GM21447 (cell line): ENCODE measurements around the gene GPATCH8.
"Not testable (repeated sequence)": the region's sequence is repeated elsewhere in the genome, so short reads cannot be mapped to it uniquely, and the experiment has no call there.

Experiments
- ATAC-seq: cut with Tn5 transposase; IDR thresholded peaks from one replicate; pipeline ENCODE4 v1.9.1; 2021; ENCODE audit not compliant: unreplicated experiment

The GPATCH8 gene

DNA sequence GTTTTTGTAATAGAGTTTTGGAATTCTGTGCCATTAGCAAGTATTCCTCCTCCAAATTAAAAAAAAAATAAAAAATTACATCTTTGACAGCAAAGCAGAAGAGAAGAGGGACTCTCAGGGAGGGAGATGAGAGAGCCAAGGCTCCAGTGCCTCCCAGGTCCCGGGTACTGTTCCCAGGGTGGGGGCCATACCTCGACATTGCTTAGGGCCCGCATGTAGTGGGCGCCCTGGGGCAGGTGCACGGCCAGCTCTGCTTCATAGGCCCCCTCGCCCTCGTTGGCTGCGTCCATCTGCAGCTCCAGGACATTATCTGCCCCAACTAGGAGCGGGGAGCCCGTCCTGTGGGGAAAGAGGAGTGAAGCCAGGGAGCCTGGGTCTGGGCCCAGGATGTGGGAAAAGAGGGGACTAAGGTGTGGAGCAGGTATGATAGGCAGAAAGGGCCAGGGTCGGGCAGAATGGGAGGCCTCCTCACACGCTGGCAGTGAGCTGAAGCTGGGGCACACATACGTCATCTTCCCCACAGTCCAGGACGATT lies 125.0 kb downstream of the GPATCH8 start:
- ATAC-seq, result no peak

DNA sequence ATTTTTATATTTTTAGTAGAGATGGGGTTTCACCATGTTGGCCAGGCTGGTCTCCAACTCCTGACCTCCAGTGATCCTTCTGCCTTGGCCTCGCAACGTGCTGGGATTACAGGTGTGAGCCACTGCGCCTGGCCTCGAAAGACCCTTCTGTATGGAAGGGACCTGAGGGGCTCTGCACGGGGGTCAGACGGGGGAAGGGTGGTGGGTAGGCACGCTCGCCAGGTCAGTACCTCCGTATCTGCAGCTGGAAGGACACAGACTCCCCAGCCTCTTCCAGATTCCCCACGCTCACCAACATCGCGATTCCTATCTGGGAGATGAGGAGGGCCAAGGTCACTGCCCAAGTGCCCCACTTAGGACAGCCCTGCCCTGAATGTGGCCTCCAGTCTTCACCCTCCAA lies 126.4 kb downstream of the GPATCH8 start:
- no peak for ATAC-seq

DNA sequence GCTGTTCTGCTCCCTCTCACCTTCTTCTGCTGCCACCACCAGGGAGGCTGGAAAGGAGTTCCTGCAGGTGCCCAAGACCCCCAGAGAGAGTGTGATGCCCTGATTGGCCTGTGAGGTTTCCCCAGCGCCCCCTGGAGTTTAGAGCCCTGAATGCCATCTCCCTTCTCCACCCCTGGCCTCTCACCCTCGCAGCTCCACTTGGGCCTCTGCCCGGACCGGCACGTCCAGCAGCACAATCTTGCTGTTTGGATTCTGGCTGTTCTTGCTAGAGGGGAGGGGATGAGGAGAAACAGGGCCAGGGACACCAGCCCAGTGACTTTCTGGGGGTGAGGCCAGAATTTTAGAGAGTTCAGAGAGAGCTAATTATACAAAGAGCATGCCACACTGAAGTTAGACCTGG lies 127.1 kb downstream of the GPATCH8 start:
- no peak for ATAC-seq

DNA sequence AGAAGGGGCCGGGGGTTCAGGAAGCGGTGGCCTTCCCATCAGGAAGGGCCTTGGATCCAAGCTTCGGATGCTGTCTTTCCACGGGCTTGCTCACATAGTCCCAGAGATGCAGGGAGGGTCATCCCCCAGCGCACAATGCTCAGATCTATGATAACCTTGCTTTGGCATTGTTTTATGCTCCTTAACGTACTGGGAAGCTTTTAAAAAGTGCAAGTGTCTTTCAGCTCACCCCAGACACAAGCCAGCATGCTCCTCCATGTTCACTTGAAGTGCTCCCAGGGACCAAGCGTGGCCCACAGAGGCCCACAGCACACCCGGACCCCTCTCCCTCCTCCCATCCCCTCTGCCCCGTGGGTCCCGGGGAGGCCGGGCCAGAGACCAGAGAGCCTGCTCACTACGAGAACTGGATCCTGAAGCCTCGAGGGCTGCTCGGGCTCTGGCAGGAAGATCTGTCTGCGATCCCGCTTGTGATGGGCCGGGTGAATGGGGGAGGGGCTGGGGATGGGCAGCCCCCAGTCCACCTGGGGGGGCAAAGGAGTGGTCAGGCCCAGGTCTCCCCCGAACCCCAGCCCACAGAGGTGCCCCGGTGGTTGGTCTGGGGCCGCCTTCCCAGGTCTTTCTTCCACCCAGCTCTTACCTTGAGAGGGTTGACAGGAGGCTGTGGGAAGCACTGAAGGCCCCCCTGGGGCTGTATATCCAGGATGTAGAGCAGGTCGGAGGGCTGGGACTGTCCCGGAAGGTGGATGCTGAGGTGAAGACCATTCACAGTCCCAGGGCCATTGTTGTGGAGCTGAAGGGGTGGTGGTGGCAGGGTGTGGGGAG lies 127.8 kb downstream of the GPATCH8 start:
- no peak for ATAC-seq

DNA sequence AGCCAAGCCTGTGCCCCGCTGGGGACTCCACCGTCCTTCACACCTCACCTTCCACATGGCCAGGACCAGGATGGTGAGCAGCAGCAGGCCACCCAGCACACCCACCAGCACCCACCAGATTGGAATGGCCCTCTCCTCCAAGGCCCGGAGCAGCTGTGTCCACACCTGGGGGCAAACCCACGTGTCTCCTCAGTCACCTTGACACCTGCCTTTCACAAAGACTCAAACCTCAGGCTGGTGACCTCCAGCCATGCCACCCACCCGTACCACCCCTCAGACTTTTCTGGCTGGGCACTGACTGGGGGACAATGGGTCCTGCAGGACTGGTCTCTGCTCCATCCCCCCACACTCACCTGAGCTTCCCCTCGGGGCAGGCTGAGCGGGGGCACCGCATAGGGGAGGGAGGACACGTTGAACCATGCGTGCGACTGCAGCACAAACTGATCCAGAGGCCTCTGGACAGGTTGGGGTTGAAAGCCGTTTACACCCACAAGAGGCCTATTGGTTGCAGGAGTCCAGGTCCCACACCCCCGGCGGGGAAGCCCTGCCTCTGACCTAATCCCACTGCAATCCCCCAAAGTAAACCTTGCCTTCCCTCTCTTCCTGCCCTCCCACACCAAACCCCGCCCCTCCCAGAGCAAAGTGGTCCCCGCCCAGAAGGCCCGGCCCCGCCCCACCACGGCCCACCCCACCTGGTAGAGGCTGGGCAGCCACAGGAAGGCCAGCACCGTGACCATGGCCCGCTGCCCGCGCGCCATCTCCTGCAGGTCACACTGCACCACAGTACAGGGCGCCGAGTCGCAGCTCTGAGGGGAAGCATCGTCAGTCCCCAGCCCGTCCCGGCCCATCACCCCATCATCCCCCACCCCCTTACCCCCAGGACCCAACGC lies 128.7 kb downstream of the GPATCH8 start:
- no peak for ATAC-seq

DNA sequence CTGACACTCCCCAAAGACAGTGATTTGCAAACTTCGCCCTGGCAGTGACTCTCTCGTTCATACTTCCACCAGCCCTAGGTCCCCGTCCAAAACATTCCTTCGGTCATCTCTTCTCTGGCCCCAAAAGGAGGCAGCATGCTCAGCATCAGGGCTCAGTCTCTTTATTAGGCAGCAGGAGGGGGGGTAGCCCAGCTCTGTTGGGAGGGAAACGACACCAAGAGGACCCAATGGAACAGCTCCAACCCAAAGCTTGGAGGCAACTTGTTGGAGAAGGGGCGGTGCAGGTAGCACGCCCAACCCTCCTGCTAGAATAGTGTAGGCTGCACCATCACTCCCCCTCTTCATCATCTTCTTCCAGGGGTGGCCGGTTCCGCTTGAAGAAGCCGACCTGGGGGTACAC lies 131.2 kb downstream of the GPATCH8 start:
- no peak for ATAC-seq

DNA sequence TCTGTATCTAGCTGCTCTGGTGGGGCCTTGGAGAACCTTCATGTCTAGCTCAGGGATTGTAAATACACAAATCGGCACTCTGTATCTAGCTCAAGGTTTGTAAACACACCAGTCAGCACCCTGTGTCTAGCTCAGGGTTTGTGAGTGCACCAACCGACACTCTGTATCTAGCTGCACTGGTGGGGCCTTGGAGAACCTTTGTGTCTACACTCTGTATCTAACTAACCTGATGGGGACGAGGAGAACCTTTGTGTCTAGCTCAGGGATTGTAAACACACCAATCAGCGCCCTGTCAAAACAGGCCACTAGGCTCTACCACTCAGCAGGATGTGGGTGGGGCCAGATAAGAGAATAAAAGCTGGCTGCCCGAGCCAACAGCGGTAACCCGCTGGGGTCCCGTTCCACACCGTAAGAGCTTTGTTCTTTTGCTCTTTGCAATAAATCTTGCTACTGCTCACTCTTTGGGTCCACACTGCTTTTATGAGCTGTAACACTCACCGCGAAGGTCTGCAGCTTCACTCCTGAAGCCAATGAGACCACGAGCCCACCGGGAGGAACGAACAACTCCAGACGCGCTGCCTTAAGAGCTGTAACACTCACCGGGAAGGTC lies 133.7 kb downstream of the GPATCH8 start:
- ATAC-seq, result not testable (repeated sequence)

DNA sequence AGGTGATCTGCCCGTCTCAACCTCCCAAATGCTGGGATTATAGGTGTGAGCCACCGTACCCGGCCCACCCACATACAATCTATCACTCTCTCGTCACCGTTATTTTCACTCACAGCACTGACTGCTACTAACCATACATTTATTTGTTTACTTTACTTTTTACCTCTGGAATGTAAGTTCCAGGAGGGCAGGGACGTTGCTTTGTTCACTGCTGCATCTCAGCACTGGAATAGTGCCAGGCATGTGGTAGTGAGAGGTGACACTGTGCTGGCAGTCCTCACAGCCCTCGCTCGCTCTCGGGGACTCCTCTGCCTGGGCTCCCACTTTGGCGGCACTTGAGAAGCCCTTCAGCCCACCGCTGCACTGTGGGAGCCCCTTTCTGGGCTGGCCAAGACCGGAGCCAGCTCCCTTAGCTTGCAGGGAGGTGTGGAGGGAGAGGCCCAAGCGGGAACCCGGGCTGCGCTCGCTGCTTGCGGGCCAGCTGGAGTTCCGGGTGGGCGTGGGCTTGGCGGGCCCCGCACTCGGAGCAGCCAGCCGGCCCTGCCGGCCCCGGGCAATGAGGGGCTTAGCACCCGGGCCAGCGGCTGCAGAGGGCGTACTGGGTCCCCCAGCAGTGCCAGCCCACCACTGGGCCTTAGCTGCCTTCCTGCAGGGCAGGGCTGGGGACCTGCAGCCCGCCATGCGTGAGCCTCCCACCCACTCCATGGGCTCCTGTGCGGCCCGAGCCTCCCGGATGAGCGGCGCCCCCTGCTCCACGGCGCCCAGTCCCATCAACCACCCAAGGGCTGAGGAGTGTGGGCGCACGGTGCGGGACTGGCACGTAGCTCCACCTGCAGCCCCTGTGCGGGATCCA lies 134.6 kb downstream of the GPATCH8 start:
- not testable (repeated sequence) for ATAC-seq

DNA sequence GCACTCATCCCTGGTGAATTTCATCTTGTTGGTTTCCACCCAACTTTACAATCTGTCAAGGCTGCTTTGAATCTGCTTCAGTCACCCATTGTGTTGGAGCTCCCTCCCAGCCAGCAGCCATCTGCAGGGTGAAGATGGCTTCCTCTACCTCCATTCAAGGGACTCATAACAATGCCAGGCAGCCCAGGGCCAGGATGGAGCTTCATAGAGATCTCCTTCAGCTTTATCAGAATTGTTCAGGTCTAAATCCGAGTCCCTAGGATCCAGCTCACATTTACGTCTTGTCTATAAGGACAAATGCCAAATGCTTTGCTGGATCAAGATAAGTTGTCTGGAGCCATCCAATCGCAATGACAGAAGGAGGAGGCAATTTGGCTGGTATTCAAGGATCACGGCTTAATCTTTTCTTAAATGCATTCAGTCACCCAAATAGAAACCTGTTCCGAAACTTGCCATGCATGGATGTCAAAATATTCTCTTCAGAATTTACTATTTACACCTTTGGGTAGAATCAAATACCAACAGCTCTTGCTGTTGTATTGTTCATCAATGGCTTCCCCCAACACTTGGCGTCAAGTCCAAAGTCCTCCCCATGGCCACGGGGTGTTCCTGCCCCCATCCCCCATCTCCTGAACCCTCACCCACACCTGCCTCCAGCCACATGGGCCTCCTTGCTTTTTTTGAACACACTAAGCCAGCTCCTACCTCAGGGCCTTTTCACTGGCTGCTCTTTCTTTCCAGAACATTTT lies 135.8 kb downstream of the GPATCH8 start:
- ATAC-seq, result no peak

DNA sequence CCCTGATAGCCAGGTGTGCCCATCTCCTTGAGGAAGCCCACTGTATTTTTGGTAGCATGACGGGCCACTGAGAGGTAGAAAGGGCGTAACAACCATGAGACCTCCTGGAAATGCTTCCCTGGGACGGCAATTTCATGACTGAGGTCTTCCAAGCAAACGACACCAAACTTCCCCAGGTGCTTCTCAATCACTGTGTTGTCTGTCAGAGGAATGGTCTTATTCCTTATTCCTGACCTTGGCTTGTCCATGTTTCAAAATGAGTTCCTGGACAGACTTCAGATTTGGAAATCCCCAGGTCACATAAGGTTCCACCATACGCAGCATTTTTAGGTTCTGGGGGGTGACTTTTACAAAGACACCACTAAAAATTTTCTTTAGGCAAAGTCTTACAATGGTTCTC lies 138.2 kb downstream of the GPATCH8 start:
- not testable (repeated sequence) for ATAC-seq

DNA sequence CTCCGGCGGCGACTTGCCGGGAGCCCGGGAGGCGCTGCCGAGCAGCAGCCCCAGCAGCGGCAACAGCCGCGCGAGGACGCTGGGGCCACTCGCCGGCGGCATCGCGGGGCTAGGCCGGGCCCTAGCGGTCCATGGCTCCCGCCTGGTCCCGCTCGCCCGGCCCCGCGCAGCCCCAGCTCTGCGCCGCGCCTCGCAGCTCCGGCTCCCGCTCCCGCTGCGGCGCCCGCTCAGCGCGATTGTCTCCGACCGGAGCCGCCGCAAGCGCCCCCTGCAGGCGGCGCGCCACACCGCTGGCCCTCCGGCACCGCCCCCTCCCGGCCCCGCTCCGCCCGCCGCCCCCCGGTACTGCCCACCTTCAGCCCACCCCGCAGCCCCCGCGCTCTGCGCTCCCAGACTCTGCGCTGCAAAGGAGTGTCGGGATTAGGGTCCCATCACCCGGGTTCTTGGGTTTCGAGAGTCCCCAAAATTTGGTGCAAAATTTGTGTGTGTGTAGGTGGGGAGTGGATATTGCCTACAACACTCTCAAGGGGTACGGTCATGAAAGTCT lies 139.5 kb downstream of the GPATCH8 start, which contains the start of gene FAM171A2:
FAM171A2 (minus strand) TSS at position 241 of the 547 bp plus-strand sequence; CDS start at position 102, 139 bp downstream.
- no peak for ATAC-seq

DNA sequence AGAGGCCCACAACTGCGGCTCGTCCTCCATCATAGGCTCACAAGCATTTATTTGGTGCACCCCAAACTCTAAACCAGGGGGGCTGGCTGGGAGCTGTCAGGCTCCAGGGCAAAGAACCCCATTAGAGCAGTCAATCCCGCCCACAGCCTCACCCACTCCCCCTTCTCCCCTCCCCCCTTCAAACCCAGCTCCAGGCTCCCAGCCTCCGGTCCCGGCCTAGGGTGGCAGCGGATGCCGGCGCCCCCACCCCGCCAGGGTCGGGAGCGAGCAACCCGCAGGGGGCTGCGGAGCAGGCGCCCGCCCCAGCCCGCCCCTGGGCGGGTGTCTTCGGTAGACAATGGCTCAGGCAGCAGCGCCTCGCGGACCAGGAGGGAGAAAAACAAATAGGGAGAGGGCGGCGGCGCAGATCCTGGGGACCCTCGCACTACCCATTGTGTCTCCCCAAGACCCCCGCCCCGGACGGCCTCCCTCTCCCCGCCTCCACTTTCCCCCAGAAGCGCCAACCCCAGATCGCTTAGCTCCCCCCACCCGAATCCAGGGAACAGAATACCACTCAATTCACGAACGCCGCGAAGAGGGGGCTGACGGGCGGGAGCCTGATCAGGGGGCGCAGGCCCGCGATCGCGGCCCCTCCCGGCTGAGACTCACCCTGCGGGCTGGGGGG lies 140.1 kb downstream of the GPATCH8 start:
- no peak for ATAC-seq

DNA sequence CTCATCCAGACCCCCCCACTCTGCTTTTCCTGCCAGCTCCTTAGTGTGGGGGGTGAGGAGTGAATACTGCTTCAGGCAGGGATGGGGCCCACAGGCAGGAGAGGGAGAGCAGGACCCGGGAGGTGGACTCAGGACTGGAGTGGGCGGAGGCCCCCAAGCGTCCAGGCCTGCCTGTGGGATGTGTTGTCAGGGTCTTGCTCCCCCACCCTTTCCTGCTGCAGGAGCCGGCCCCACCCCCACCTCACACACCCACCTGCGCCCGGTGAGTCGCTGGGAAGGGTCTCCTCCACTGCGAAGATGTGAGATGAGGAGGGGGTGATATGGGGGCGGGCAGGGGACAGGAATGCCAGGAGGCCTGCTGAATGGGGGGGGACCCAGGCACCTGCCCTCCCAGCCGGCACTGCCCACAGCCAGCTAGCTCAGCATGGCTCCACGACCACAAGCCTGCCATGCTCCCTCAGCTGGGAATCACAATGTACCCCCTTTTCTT lies 140.7 kb downstream of the GPATCH8 start:
- ATAC-seq, result no peak

DNA sequence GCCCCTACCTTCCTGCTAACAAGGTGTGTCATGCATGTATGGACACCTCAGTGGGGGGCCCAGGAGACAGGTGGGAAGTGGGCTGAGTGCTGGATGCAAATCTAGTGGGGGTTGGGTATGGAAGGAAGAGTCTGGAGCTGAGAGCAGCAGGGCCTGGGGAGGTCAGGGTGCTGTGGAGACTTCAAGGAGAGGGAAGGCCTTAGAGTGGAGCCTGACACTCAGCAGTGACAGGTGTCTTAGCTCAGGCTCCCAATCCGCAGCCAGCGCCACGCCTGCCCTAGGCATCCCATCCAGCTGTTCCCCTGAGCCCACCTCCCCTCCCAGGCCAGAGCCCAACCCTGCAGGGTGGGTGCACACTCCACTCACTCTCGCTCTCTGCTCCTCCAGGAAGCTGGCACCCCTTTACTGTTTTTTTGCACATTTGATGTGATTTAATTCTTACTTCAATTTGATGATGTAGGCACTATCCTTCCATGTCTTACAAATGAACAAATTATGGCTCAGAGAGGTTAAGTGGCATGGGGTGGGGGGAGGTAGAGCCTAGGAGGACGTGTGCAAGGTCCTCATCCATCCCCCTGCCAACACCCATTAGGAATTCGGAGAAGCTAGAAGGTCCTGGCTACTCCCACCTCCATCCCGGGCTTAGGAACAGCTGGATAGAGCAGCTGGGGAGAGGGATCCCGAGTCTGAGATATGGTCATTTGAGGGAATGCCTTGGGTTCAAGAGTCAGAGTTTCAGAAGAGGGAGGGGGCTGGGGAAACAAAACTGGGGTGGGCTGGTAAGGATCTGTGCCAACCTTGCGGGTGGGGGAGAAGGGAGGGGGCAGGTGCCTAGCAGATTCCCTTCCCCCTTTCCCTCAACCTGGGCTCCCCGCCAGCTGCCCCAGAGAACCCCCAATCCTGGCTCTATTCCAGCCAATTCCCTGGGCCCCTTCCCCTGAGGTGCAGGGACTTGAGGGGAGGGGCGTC lies 141.6 kb downstream of the GPATCH8 start:
- ATAC-seq, result no peak

DNA sequence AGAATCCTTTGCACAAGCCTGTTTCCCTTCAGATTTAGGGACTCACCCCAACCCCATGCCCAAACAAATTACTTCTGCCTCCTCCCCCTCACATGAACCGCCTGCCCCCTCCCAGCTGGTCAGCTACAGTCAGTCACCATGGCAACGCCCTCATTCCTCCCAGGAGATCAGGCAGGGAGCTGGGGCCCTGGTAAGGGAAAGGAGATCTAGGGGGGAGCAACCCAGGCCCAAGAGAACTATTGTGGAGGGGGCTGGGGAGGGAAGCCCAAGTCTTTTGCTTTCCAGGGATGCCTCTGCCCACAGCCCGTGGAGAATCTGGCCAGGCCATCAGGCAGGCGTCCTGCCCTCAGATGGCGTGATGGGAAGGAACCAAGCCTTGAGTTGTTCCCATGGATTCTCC lies 142.4 kb downstream of the GPATCH8 start:
- no peak for ATAC-seq

DNA sequence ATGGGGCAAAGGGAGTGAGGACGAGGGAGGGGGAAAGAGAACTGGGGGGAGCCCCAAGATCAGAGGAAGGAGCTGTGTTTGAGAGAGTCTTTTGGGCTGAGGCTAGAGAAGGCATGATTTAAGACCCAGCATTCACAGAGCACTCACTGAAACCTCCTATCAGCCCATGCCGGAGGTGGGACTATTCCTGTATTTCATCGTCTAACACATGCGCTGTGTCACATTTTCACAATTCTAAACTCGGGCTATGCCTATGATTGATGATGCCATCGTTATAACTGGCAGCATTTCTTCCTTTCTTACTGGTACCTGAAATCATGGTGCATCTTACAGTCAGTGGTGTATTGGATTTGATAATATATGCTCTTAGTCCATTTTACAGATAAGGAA lies 143.1 kb downstream of the GPATCH8 start:
- no peak for ATAC-seq

DNA sequence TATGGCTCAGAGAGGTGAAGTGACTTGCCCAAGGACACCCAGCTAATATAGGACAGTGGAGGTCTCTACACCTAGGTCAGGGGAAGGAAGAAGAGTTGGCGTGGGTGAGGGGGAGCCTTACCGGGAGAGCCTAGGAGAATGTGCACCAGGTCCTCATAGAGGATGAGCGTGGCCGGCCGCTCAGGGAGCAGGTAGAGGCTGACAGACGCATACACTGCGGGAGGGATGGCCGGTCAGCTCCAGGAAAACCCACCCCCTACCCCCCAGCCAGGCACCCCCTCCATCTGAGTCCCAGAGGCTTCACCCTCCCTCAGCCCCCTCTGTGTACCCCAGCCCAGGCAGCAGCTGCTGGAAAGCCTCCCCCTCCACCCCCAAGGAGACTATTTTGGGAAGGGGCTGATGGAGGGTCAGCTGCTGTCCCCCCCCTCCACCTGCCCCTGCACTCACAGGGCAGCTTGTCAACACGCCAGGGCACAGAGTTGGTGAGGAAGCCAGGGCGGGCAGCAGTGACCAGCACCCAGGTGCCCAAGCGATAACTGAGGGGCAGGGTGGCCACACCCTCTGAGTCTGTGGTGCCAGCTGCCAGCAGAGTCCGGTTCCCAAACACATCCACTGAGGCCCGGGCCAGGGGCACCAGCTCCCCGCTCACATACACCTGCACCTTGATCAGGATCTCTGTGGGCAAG lies 143.6 kb downstream of the GPATCH8 start:
- ATAC-seq, result no peak
